HEK293T (cell line): ENCODE data around the gene CYP1A1.

Source experiments
- CTCF ChIA-PET: fragments of 350-600 bp; formaldehyde crosslinking; extraction: SDS; loops from one replicate; lab custom pipeline; 2021; ENCODE audit warnings: antibody characterized with exemption, inconsistent platforms; lab: Yijun Ruan, JAX
- POLR2A ChIA-PET: fragments of 350-600 bp; formaldehyde crosslinking; extraction: SDS; loops from one replicate; lab custom pipeline; 2020; ENCODE audit warnings: antibody characterized with exemption, inconsistent platforms; lab: Yijun Ruan, JAX
- DNase-seq: peaks from one replicate; pipeline ENCODE4 v3.0.0; 2012; ENCODE audit warnings: mixed read lengths; ENCODE audit errors: extremely low spot score
- ARNT ChIP-seq: fragments of 450-650 bp; IDR thresholded peaks from 2 replicates; pipeline ENCODE4 v1.6.1; 2017; ENCODE audit warnings: mild to moderate bottlenecking
- BHLHE40 ChIP-seq: fragments of 450-650 bp; IDR thresholded peaks from 2 replicates; pipeline ENCODE4 v1.6.1; 2016; ENCODE audit warnings: mild to moderate bottlenecking, moderate library complexity, borderline replicate concordance
- CTBP1 ChIP-seq: fragments of 450-650 bp; IDR thresholded peaks from 2 replicates; pipeline ENCODE4 v1.6.1; 2016; ENCODE audit warnings: borderline replicate concordance
- ELF4 ChIP-seq: fragments of 450-650 bp; IDR thresholded peaks from 2 replicates; pipeline ENCODE4 v1.6.1; 2017; ENCODE audit warnings: antibody characterized with exemption
- FOXA1 ChIP-seq: fragments of 450-650 bp; IDR thresholded peaks from 2 replicates; pipeline ENCODE4 v1.6.1; 2016; ENCODE audit warnings: mild to moderate bottlenecking
- FOXK2 ChIP-seq: fragments of 450-650 bp; IDR thresholded peaks from 2 replicates; pipeline ENCODE4 v1.6.1; 2016; ENCODE audit warnings: mild to moderate bottlenecking
- FOXM1 ChIP-seq: fragments of 450-650 bp; IDR thresholded peaks from 2 replicates; pipeline ENCODE4 v1.6.1; 2017; ENCODE audit warnings: mild to moderate bottlenecking, borderline replicate concordance
- HDGF ChIP-seq: fragments of 450-650 bp; IDR thresholded peaks from 2 replicates; pipeline ENCODE4 v1.6.1; 2017; ENCODE audit warnings: antibody characterized with exemption, borderline replicate concordance
- L3MBTL2 ChIP-seq: fragments of 450-650 bp; conservative IDR thresholded peaks from 2 replicates; pipeline ENCODE4 v1.6.1; 2016; ENCODE audit warnings: mild to moderate bottlenecking
- LEF1 ChIP-seq: fragments of 450-650 bp; IDR thresholded peaks from 2 replicates; pipeline ENCODE4 v1.6.1; 2017; ENCODE audit warnings: mild to moderate bottlenecking, borderline replicate concordance
- NFRKB ChIP-seq: fragments of 450-650 bp; IDR thresholded peaks from 2 replicates; pipeline ENCODE4 v1.6.1; 2016; ENCODE audit warnings: mild to moderate bottlenecking, moderate library complexity
- SP1 ChIP-seq: fragments of 450-650 bp; IDR thresholded peaks from 2 replicates; pipeline ENCODE4 v1.6.1; 2017
- SUZ12 ChIP-seq: fragments of 450-650 bp; IDR thresholded peaks from 2 replicates; pipeline ENCODE4 v1.6.1; 2016; ENCODE audit warnings: mild to moderate bottlenecking
- TARDBP ChIP-seq: fragments of 450-650 bp; IDR thresholded peaks from 2 replicates; pipeline ENCODE4 v1.6.1; 2016
- ZNF384 ChIP-seq: fragments of 450-650 bp; IDR thresholded peaks from 2 replicates; pipeline ENCODE4 v1.6.1; 2016
- TF ChIP-seq, protein P1 (sequence below): fragments of 450-650 bp; IDR thresholded peaks from 2 replicates; pipeline ENCODE4 v1.6.1; 2016

Gene CYP1A1

DNA sequence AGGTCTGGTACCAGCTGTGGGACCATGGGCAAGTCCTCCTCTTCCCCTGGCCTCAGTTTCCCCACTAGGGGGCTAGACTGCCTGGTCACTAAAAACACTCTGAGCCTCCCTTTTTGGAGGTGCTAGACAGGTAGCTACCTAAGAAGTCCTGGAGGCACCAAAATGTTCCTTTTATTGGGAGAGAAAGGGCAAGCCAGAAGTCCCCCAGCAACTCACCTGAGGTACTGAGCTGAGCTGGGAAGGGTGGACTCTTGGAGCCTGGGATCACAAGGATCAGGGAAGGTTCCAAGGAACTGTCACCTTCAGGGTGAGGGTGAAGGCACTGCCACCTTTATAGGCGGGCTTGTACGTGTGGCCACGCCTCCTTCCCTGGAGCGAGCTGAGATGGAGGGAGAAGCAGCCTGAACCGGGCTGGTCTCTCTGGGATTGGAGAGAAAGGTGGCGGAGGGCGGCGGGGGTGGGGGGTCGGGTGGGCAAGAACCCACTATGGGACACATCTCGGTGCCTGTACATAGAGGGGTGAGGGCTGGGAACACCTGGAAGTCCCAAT lies at the start of gene CYP1A1:
Gene CYP1A1, minus strand, starts transcription at position 304 of the 550 bp plus-strand sequence. CDS start 2,431 bp downstream, outside the sequence.
- peak; percentile 61 for DNase-seq
- POLR2A ChIA-PET, result interaction anchor here (0.7 to 5.0 kb wide), 6 partner anchors 10 to 179 kb away, joined by 3 to 37 read pairs (median 6); partner anchors contain the start of gene EDC3

GRCh38 chr15:74773731-74774252 lies 48.5 kb upstream of the CYP1A1 start:
- DNase-seq, result no peak
- CTCF ChIA-PET, result interaction anchor here (1.0 kb wide), 1 partner anchor 14 kb away, joined by 4 read pairs; no protein-coding TSS in a partner anchor
- POLR2A ChIA-PET, result interaction anchor here (1.1 to 1.2 kb wide), 3 partner anchors 10 to 183 kb away, joined by 3 to 5 read pairs (median 4); partner anchors contain the start of genes FAM219B and RPP25
- no peak for TF ChIP-seq ELF4
- TF ChIP-seq FOXK2, result no peak
- no peak for TF ChIP-seq SUZ12
- no peak for TF ChIP-seq HDGF
- no peak for TF ChIP-seq CTBP1
- TF ChIP-seq TARDBP, result no peak
- no peak for TF ChIP-seq ZNF384
- TF ChIP-seq SP1, result no peak

More for the DNA sequence above, at the start of gene CYP1A1:
- CTCF ChIA-PET, result interaction anchor here (0.6 to 2.3 kb wide), 7 partner anchors 29 to 200 kb away, joined by 3 to 14 read pairs (median 4); no protein-coding TSS in a partner anchor
- no peak for TF ChIP-seq CTBP1
- no peak for TF ChIP-seq LEF1
- TF ChIP-seq FOXA1, result no peak
- TF ChIP-seq SUZ12, result no peak
- TF ChIP-seq TARDBP, result no peak
- TF ChIP-seq NFRKB, result no peak
- no peak for TF ChIP-seq FOXK2
- no peak for TF ChIP-seq FOXM1
- no peak for TF ChIP-seq BHLHE40
- TF ChIP-seq, protein P1, sequence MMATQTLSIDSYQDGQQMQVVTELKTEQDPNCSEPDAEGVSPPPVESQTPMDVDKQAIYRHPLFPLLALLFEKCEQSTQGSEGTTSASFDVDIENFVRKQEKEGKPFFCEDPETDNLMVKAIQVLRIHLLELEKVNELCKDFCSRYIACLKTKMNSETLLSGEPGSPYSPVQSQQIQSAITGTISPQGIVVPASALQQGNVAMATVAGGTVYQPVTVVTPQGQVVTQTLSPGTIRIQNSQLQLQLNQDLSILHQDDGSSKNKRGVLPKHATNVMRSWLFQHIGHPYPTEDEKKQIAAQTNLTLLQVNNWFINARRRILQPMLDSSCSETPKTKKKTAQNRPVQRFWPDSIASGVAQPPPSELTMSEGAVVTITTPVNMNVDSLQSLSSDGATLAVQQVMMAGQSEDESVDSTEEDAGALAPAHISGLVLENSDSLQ, result no peak
- TF ChIP-seq ARNT, result no peak
- TF ChIP-seq ZNF384, result no peak

GRCh38 chr15:74773329-74773728 lies 48.0 kb upstream of the CYP1A1 start:
- DNase-seq, result no peak
- ChIA-PET CTCF (interaction anchor here (0.6 to 5.4 kb wide), 4 partner anchors 14 to 181 kb away, joined by 3 to 43 read pairs (median 4); no protein-coding TSS in a partner anchor), POLR2A (interaction anchor here (1.1 kb wide), 2 partner anchors 10 to 183 kb away, joined by 3 to 5 read pairs; partner anchors contain the start of gene RPP25)
- TF ChIP-seq FOXM1 (no peak), ZNF384 (no peak), ELF4 (no peak), HDGF (no peak), TARDBP (no peak)

GRCh38 chr15:74770211-74770903 lies 45.0 kb upstream of the CYP1A1 start:
- ChIA-PET CTCF (interaction anchor here (0.6 to 5.9 kb wide), 24 partner anchors 8 to 396 kb away, joined by 3 to 205 read pairs (median 6); partner anchors contain the start of genes CSK and CYP1A1), POLR2A (interaction anchor here (0.6 to 1.5 kb wide), 10 partner anchors 7 to 136 kb away, joined by 3 to 8 read pairs (median 4); partner anchors contain the start of genes CSK and ULK3)
- no peak for DNase-seq
- no peak for TF ChIP-seq NFRKB
- no peak for TF ChIP-seq ELF4
- TF ChIP-seq TARDBP, result no peak
- TF ChIP-seq ARNT, result no peak
- no peak for TF ChIP-seq BHLHE40
- TF ChIP-seq SUZ12, result no peak
- TF ChIP-seq LEF1, result no peak
- TF ChIP-seq, protein P1, result no peak
- TF ChIP-seq FOXK2, result no peak
- no peak for TF ChIP-seq ZNF384
- no peak for TF ChIP-seq FOXA1
- TF ChIP-seq HDGF, result no peak
- no peak for TF ChIP-seq CTBP1
- no peak for TF ChIP-seq SP1
- no peak for TF ChIP-seq L3MBTL2
- no peak for TF ChIP-seq FOXM1

GRCh38 chr15:74769463-74770025 lies 44.2 kb upstream of the CYP1A1 start:
- ChIA-PET POLR2A (interaction anchor here (1.0 to 2.1 kb wide), 7 partner anchors 8 to 136 kb away, joined by 3 to 15 read pairs (median 3); partner anchors contain the start of gene EDC3), CTCF (interaction anchor here (0.5 to 5.9 kb wide), 45 partner anchors 8 to 1030 kb away, joined by 3 to 205 read pairs (median 5); partner anchors contain the start of genes CSK, CYP1A1, CYP1A2 and UBL7)
- DNase-seq, result no peak
- TF ChIP-seq FOXM1 (no peak), ZNF384 (no peak), NFRKB (no peak), FOXK2 (no peak), CTBP1 (no peak), BHLHE40 (no peak), SP1 (no peak), TARDBP (no peak), L3MBTL2 (no peak), FOXA1 (no peak), SUZ12 (no peak), ELF4 (no peak), LEF1 (no peak), HDGF (no peak), ARNT (no peak)
- TF ChIP-seq, protein P1, result no peak
